HG03196 (cell line): ENCODE results near the gene CCDC30.

Experiments used
- ATAC-seq: cut with Tn5 transposase; IDR thresholded peaks from one replicate; pipeline ENCODE4 v1.9.1; 2021; ENCODE audit not compliant: unreplicated experiment

Gene CCDC30

GRCh38 chr1:42689912-42690311 lies 226.8 kb downstream of the CCDC30 start:
- ATAC-seq = no peak

- no peak for ATAC-seq
Measured at GRCh38 chr1:42690477-42691156, 227.5 kb downstream of the CCDC30 start.

GRCh38 chr1:42691157-42691498 lies 228.0 kb downstream of the CCDC30 start:
- no peak for ATAC-seq

- no peak for ATAC-seq
Measured at GRCh38 chr1:42692461-42692860, 229.4 kb downstream of the CCDC30 start.

- no peak for ATAC-seq
Measured at GRCh38 chr1:42692911-42693310, 229.8 kb downstream of the CCDC30 start.

- no peak for ATAC-seq
Measured at GRCh38 chr1:42698081-42698813, 235.2 kb downstream of the CCDC30 start.

GRCh38 chr1:42700006-42700405 lies 236.9 kb downstream of the CCDC30 start:
- ATAC-seq = no peak

- no peak for ATAC-seq
Measured at GRCh38 chr1:42703888-42704464, 240.9 kb downstream of the CCDC30 start.
